H1 (cell line): ENCODE measurements around the gene NCAM1. TPM values are rescaled to one million over a fixed set of nuclear protein-coding genes. Genes with fewer than 3 reads are reported as not detected.

Experiments
- CTCF ChIA-PET: fragments of 300-600 bp; sonication (Branson Sonifier 250); formaldehyde crosslinking; loops from one replicate; lab custom pipeline; 2021; ENCODE audit not compliant: partially characterized antibody; lab: Charles Lee
- POLR2A ChIA-PET: fragments of 300-600 bp; sonication (Branson Sonifier 250); formaldehyde crosslinking; loops from one replicate; lab custom pipeline; 2021; ENCODE audit warnings: inconsistent platforms; ENCODE audit not compliant: partially characterized antibody; lab: Charles Lee
- DNase-seq, 2 experiments: peaks; one replicate each; pipeline versions ENCODE4 v3.0.0 to v3.0.0-alpha.2; 2010 to 2022; ENCODE audit warnings: low spot score in 2 of 2, low read depth in 1 of 2, mixed read lengths in 1 of 2
- FAIRE-seq: peaks from 2 replicates; lab custom pipeline; 2011; peaks lifted over from hg19 to GRCh38; lab: Jason Lieb, UNC
- H2AFZ ChIP-seq: 2 replicates; pipeline ENCODE4 v1.8.1; 2012; ENCODE audit warnings: low read length, inconsistent platforms
- H2AK5ac ChIP-seq: 2 replicates; pipeline ENCODE4 v1.6.1; 2013; ENCODE audit warnings: low read depth, low read length
- H2BK120ac ChIP-seq: replicated peaks from 2 replicates; pipeline ENCODE3; 2013; ENCODE audit warnings: low read depth, low read length, inconsistent platforms
- H2BK12ac ChIP-seq: 2 replicates; pipeline ENCODE4 v1.6.1; 2013; ENCODE audit warnings: low read depth, low read length
- H2BK15ac ChIP-seq: 2 replicates; pipeline ENCODE4 v1.6.1; 2013; ENCODE audit warnings: low read length
- H2BK20ac ChIP-seq: 2 replicates; pipeline ENCODE4 v1.6.1; 2013; ENCODE audit warnings: low read length
- H2BK5ac ChIP-seq: 2 replicates; pipeline ENCODE4 v1.6.1; 2013; ENCODE audit warnings: low read depth, low read length
- H3K14ac ChIP-seq: 2 replicates; pipeline ENCODE4 v1.6.1; 2013; ENCODE audit warnings: inconsistent platforms; ENCODE audit not compliant: insufficient read length
- H3K18ac ChIP-seq: 2 replicates; pipeline ENCODE4 v1.6.1; 2013; ENCODE audit warnings: low read length; ENCODE audit errors: extremely low read depth
- H3K23ac ChIP-seq: 2 replicates; pipeline ENCODE4 v1.6.1; 2013; ENCODE audit warnings: inconsistent platforms; ENCODE audit not compliant: insufficient read length
- H3K23me2 ChIP-seq: 2 replicates; pipeline ENCODE4 v1.6.1; 2013; ENCODE audit warnings: low read depth, low read length
- H3K27ac ChIP-seq: 2 replicates; pipeline ENCODE4 v1.6.1; 2011; ENCODE audit warnings: low read depth, low read length, inconsistent platforms
- H3K27me3 ChIP-seq, 4 experiments: replicated peaks in 1 of 4; 1 replicate in 1 of 4; 2 replicates in 3 of 4; pipeline versions ENCODE4 v1.6.1 to v1.8.1; 2011 to 2013; ENCODE audit warnings: low read length in 3 of 4, mild to moderate bottlenecking in 3 of 4, inconsistent platforms in 2 of 4, mixed read lengths in 2 of 4, moderate library complexity in 1 of 4; ENCODE audit not compliant: control insufficient read depth in 3 of 4, insufficient read depth in 3 of 4; ENCODE audit errors: extremely low read depth in 1 of 4
- H3K36me3 ChIP-seq, 4 experiments: 2 replicates each; pipeline versions ENCODE4 v1.6.1 to v1.8.1; 2011 to 2013; ENCODE audit warnings: mild to moderate bottlenecking in 4 of 4, low read length in 3 of 4, moderate library complexity in 2 of 4, control low read depth in 1 of 4, inconsistent platforms in 1 of 4; ENCODE audit not compliant: insufficient read depth in 4 of 4, control insufficient read depth in 2 of 4
- H3K4ac ChIP-seq: replicated peaks from 2 replicates; pipeline ENCODE3; 2013; ENCODE audit warnings: low read length, low read depth, mixed read lengths, inconsistent platforms; ENCODE audit not compliant: insufficient read length
- H3K4me1 ChIP-seq, 4 experiments: replicated peaks in 1 of 4; 1 replicate in 1 of 4; 2 replicates in 3 of 4; pipeline versions ENCODE4 v1.6.1 to v1.8.1; 2011 to 2013; ENCODE audit warnings: low read length in 3 of 4, inconsistent platforms in 2 of 4, mixed read lengths in 1 of 4; ENCODE audit not compliant: insufficient read depth in 4 of 4, control insufficient read depth in 3 of 4
- H3K4me2 ChIP-seq, 2 experiments: 2 replicates each; pipeline versions ENCODE4 v1.6.1 to v1.8.1; 2011 to 2013; ENCODE audit warnings: low read depth in 2 of 2, low read length in 2 of 2, control low read depth in 1 of 2, inconsistent platforms in 1 of 2, mild to moderate bottlenecking in 1 of 2; ENCODE audit not compliant: insufficient read depth in 1 of 2
- H3K4me3 ChIP-seq, 4 experiments: fragments of 200-600, 300-600 bp in 1 of 4; sonication (generic), shearing (Covaris generic), sonication (Bioruptor Twin) in 1 of 4; 2 replicates each; pipeline versions ENCODE4 v1.5.1 to v1.8.1; 2011 to 2016; ENCODE audit warnings: low read length in 4 of 4, low read depth in 3 of 4, control low read depth in 2 of 4, inconsistent platforms in 2 of 4, mild to moderate bottlenecking in 2 of 4, mixed read lengths in 1 of 4, moderate library complexity in 1 of 4; ENCODE audit not compliant: insufficient read depth in 2 of 4; ENCODE audit errors: extremely low read depth in 1 of 4
- H3K56ac ChIP-seq: replicated peaks from 2 replicates; pipeline ENCODE3; 2013; ENCODE audit warnings: low read depth, mild to moderate bottlenecking, mixed read lengths, low read length, inconsistent platforms; ENCODE audit not compliant: insufficient read length
- H3K79me1 ChIP-seq: 2 replicates; pipeline ENCODE4 v1.6.1; 2013; ENCODE audit warnings: low read depth, low read length, control low read depth
- H3K79me2 ChIP-seq, 2 experiments: 2 replicates each; pipeline versions ENCODE4 v1.6.1 to v1.8.1; 2012 to 2013; ENCODE audit warnings: low read length in 2 of 2, mild to moderate bottlenecking in 2 of 2, inconsistent platforms in 1 of 2; ENCODE audit not compliant: insufficient read depth in 2 of 2, control insufficient read depth in 1 of 2
- H3K9ac ChIP-seq, 4 experiments: replicated peaks in 1 of 4; 1 replicate in 1 of 4; 2 replicates in 3 of 4; pipeline versions ENCODE4 v1.6.1 to v1.8.1; 2011 to 2013; ENCODE audit warnings: low read depth in 3 of 4, low read length in 3 of 4, control low read depth in 2 of 4, mild to moderate bottlenecking in 2 of 4, moderate library complexity in 2 of 4, inconsistent platforms in 1 of 4; ENCODE audit errors: extremely low read depth in 1 of 4
- H3K9me3 ChIP-seq, 2 experiments: 2 replicates each; pipeline versions ENCODE4 v1.6.1 to v1.8.1; 2012 to 2013; ENCODE audit warnings: mild to moderate bottlenecking in 2 of 2, moderate library complexity in 2 of 2, control low read depth in 1 of 2, inconsistent platforms in 1 of 2, low read depth in 1 of 2, low read length in 1 of 2, mixed read lengths in 1 of 2; ENCODE audit not compliant: insufficient read depth in 2 of 2
- H4K20me1 ChIP-seq, 2 experiments: replicated peaks in 1 of 2; 2 replicates each; pipeline versions ENCODE3 to v1.8.1; 2011 to 2013; ENCODE audit warnings: inconsistent platforms in 2 of 2, low read length in 2 of 2, mild to moderate bottlenecking in 1 of 2; ENCODE audit not compliant: insufficient read depth in 2 of 2, control insufficient read depth in 1 of 2
- H4K5ac ChIP-seq: 2 replicates; pipeline ENCODE4 v1.6.1; 2013; ENCODE audit warnings: low read length, low read depth, mixed read lengths, inconsistent platforms; ENCODE audit not compliant: insufficient read length
- H4K8ac ChIP-seq: 2 replicates; pipeline ENCODE4 v1.8.0; 2013; ENCODE audit warnings: mild to moderate bottlenecking, moderate library complexity, low read length, inconsistent platforms; ENCODE audit not compliant: insufficient read depth; ENCODE audit errors: extremely low read depth
- H4K91ac ChIP-seq: replicated peaks from 2 replicates; pipeline ENCODE3; 2013; ENCODE audit warnings: low read length, mixed read lengths, inconsistent platforms; ENCODE audit not compliant: insufficient read length
- ASH2L ChIP-seq: fragments of 200-600, 300-600 bp; sonication (generic); IDR thresholded peaks from one replicate; pipeline ENCODE4 v1.7.1; 2017; ENCODE audit warnings: low read length
- BACH1 ChIP-seq: IDR thresholded peaks from 2 replicates; pipeline ENCODE4 v1.6.1; 2012; ENCODE audit warnings: low read length, improper control_type of control experiment
- CTBP2 ChIP-seq: IDR thresholded peaks from 2 replicates; pipeline ENCODE4 v1.7.0; 2011; ENCODE audit warnings: borderline replicate concordance, mild to moderate bottlenecking, moderate library complexity, mixed read lengths, low read length; ENCODE audit not compliant: insufficient read depth, insufficient read length
- JUN ChIP-seq: IDR thresholded peaks from 2 replicates; pipeline ENCODE4 v1.6.1; 2011; ENCODE audit warnings: low read depth, mild to moderate bottlenecking, improper control_type of control experiment, low read length
- SRF ChIP-seq: IDR thresholded peaks from 2 replicates; pipeline ENCODE4 v1.6.1; 2011; ENCODE audit warnings: mild to moderate bottlenecking, low read depth, low read length, moderate library complexity
- SUZ12 ChIP-seq: fragments of 200-600 bp; sonication (generic); IDR thresholded peaks from 2 replicates; pipeline ENCODE4 v1.6.1; 2012; ENCODE audit warnings: mild to moderate bottlenecking, inconsistent platforms, low read length, moderate library complexity, mixed read lengths
- WGBS, 2 experiments: shearing (Covaris generic) in 1 of 2; methylation state at CpG; one replicate each; pipeline versions ENCODE4 v1.1.6 to v1.1.7; 2013 to 2015; ENCODE audit warnings: low lambda C conversion rate in 2 of 2, mixed read lengths in 2 of 2, inconsistent platforms in 1 of 2, low coverage in 1 of 2, missing lambda C conversion rate in 1 of 2; ENCODE audit not compliant: insufficient replicate concordance in 2 of 2, insufficient coverage in 1 of 2, insufficient read length in 1 of 2; ENCODE audit errors: extremely low coverage in 1 of 2, missing lambda C conversion rate in 1 of 2; 5-methylcytosine and 5-hydroxymethylcytosine counted together
- polyA plus RNA-seq, 7 experiments: library from polyadenylated mRNA; depleted of rRNA in 3 of 7; stranded (reverse) in 5 of 7; unstranded in 2 of 7; fragments of >200 nt in 5 of 7; fragments of 200-250 nt in 2 of 7; gene quantifications; 1 replicate in 5 of 7; 2 replicates in 1 of 7; 4 replicates in 1 of 7; pipeline versions ENCODE4 v1.2.1 to v1.2.3, GENCODE V29; 2011 to 2013; ENCODE audit warnings: missing spikeins in 2 of 7, mixed read lengths in 2 of 7
- total RNA-seq: library from RNA; stranded (reverse); fragmentation: NEBNext Ultra II Directional; extraction: Animal tissue kit (Norgen Biotek cat#: 25700); gene quantifications from 2 replicates; pipeline ENCODE4 v1.2.1, GENCODE V29; 2021

Gene NCAM1
- total and polyA plus RNA-seq, 2 of the 8 experiments (the other 6 are each of a cell fraction or from before 2014, with no cell fraction given): 3.1 to 4.3 TPM

DNA sequence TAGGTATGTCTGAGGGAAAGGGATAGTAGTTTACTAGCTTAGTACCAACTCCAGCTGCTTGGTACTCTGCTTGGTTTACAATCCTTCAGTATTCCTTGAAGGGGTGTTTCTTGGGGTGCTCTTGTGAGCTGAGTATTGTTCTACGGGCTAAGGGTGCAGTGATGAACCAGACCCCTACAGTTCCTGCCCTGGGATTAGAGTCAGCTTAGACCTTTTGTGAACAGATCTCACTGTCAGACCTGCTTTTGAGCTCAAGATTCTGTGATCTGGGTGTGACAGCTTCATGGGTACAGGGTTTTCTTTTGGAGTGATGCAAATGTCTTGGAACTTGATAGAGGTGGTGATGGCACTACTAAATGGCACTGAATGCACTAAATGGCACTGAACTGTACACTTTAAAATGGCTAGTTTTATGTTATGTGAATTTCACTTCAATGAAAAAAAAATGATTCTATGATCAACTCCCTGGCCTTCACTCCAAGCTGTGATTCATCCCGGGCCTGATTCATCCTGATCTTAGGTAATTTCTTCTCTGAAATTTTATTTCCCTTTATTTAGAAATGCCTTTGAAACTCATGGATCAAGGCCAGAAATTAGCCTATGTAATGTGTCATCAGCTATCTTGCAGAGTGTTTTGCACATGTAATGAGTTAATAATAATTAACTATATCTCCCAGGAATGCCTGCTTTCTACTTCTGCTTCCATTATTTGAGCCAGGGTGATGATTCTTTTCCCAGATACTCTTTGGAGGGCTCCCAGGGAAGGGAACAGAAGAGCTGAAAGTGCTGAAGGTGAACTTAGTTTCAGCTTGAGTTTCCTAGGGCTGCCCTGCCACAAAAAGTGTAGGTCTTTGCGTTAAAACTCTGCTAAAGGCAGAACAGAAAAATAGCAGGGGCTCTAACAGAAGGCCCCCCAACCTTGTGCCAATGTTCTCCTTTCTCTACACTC lies 87.9 kb downstream of the NCAM1 start:
- H4K5ac ChIP-seq: no peak overlapping the region
- H3K27me3 ChIP-seq: no peaks in the 10 kb centered on the region
- no peak overlapping the region for H2BK5ac ChIP-seq
- no peak overlapping the region for H3K56ac ChIP-seq
- H3K4ac ChIP-seq: no peak overlapping the region
- no peak overlapping the region for H2BK120ac ChIP-seq
- WGBS, 2 experiments: 90% methylated on average over 3 of the region's 3 CpGs; no CpG with 5 or more reads in 1 of the 2 experiments
- no peak for FAIRE-seq
- no peaks in the 10 kb centered on the region for H4K20me1 ChIP-seq
- H3K14ac ChIP-seq: no peak overlapping the region
- no peaks in the 10 kb centered on the region for H3K36me3 ChIP-seq
- H3K18ac ChIP-seq: no peak overlapping the region
- no peak overlapping the region for H2AK5ac ChIP-seq
- no peak overlapping the region for H2BK12ac ChIP-seq
- no peak for TF ChIP-seq ASH2L
- TF ChIP-seq SUZ12: no peak
- no peak for TF ChIP-seq SRF
- TF ChIP-seq JUN: no peak
- TF ChIP-seq BACH1: no peak
- TF ChIP-seq CTBP2: no peak
- no peak overlapping the region for H2BK20ac ChIP-seq
- no peaks in the 10 kb centered on the region for H3K9me3 ChIP-seq
- no peak overlapping the region for H3K4me3 ChIP-seq
- H3K23me2 ChIP-seq: no peaks in the 10 kb centered on the region
- no peaks in the 10 kb centered on the region for H3K79me2 ChIP-seq
- H4K8ac ChIP-seq: no peak overlapping the region
- no peak overlapping the region for H3K4me2 ChIP-seq
- peaks cover 0 to 3% (median under 1%) of the 10 kb centered on the region in 4 experiments; a peak in 3 of 7 replicates for H3K4me1 ChIP-seq
- H2AFZ ChIP-seq: no peak overlapping the region
- no peak for DNase-seq
- ChIA-PET POLR2A (no interaction called here), CTCF (interaction anchor here (0.7 to 1.2 kb wide), 2 partner anchors 12 to 641 kb away, joined by 3 read pairs; no protein-coding TSS in a partner anchor)
- no peak overlapping the region for H4K91ac ChIP-seq
- H3K9ac ChIP-seq: no peak overlapping the region
- H3K79me1 ChIP-seq: no peaks in the 10 kb centered on the region
- no peak overlapping the region for H2BK15ac ChIP-seq
- H3K23ac ChIP-seq: no peak overlapping the region
- H3K27ac ChIP-seq: no peak overlapping the region
